SK-N-SH treated with all-trans-retinoic acid at 6 μM for 48 hours (cell line): Measurements from ENCODE around the gene PDGFC.

Experiments
- ATAC-seq: fragments of 200-7000 bp; cut with Tn5 transposase; 3 replicates; pipeline ENCODE4 v1.9.1; 2020; ENCODE audit warnings: mild to moderate bottlenecking, moderate library complexity
- ARNTL ChIP-seq: fragments of 450-650 bp; formaldehyde crosslinking; IDR thresholded peaks from 2 replicates; pipeline ENCODE4 v1.5.0; 2020; ENCODE audit warnings: low read depth, mild to moderate bottlenecking, moderate library complexity, borderline replicate concordance
- BACH2 ChIP-seq: fragments of 250-450 bp; sonication (Bioruptor Pico); IDR thresholded peaks from 2 replicates; pipeline ENCODE4 v1.9.0; 2021; ENCODE audit warnings: mild to moderate bottlenecking, borderline replicate concordance
- CSDC2 ChIP-seq: fragments of 250-450 bp; sonication (Bioruptor Pico); IDR thresholded peaks from 2 replicates; pipeline ENCODE4 v1.5.0; 2020; ENCODE audit warnings: mild to moderate bottlenecking, moderate library complexity
- ESRRG ChIP-seq: fragments of 250-450 bp; sonication (Bioruptor Pico); IDR thresholded peaks from 2 replicates; pipeline ENCODE4 v1.6.1; 2021; ENCODE audit warnings: mild to moderate bottlenecking
- GLIS3 ChIP-seq: fragments of 250-450 bp; sonication (Bioruptor Pico); IDR thresholded peaks from 2 replicates; pipeline ENCODE4 v1.5.0; 2020; ENCODE audit warnings: mild to moderate bottlenecking, moderate library complexity
- ISL1 ChIP-seq: fragments of 250-450 bp; sonication (Bioruptor Pico); IDR thresholded peaks from 2 replicates; pipeline ENCODE4 v2.1.2; 2022; ENCODE audit warnings: mild to moderate bottlenecking, moderate library complexity
- OSR1 ChIP-seq: fragments of 250-450 bp; sonication (Bioruptor Pico); IDR thresholded peaks from 2 replicates; pipeline ENCODE4 v1.8.0; 2022; ENCODE audit warnings: moderate library complexity, mild to moderate bottlenecking, inconsistent platforms
- RARB ChIP-seq: fragments of 250-450 bp; sonication (Bioruptor Pico); IDR thresholded peaks from 2 replicates; pipeline ENCODE4 v1.8.0; 2021; ENCODE audit warnings: mild to moderate bottlenecking, moderate library complexity
- SNAI2 ChIP-seq: fragments of 250-450 bp; sonication (Bioruptor Pico); IDR thresholded peaks from 2 replicates; pipeline ENCODE4 v1.5.0; 2020; ENCODE audit warnings: mild to moderate bottlenecking, moderate library complexity
- TCF4 ChIP-seq: fragments of 250-450 bp; sonication (Bioruptor Pico); IDR thresholded peaks from 2 replicates; pipeline ENCODE4 v1.8.0; 2021; ENCODE audit warnings: mild to moderate bottlenecking, moderate library complexity, borderline replicate concordance
- TOX ChIP-seq: fragments of 250-450 bp; sonication (Bioruptor Pico); IDR thresholded peaks from 2 replicates; pipeline ENCODE4 v1.8.0; 2021; ENCODE audit warnings: mild to moderate bottlenecking, moderate library complexity, borderline replicate concordance
- ZC3H10 ChIP-seq: fragments of 250-450 bp; sonication (Bioruptor Pico); IDR thresholded peaks from 2 replicates; pipeline ENCODE4 v1.5.1; 2021; ENCODE audit warnings: mild to moderate bottlenecking, moderate library complexity
- ZFP3 ChIP-seq: fragments of 250-450 bp; sonication (Bioruptor Pico); IDR thresholded peaks from 2 replicates; pipeline ENCODE4 v1.5.0; 2020; ENCODE audit warnings: mild to moderate bottlenecking, moderate library complexity
- ZFP30 ChIP-seq: fragments of 450-650 bp; formaldehyde crosslinking; IDR thresholded peaks from 2 replicates; pipeline ENCODE4 v1.5.0; 2022; ENCODE audit warnings: mild to moderate bottlenecking, moderate library complexity
- ZNF565 ChIP-seq: fragments of 450-650 bp; formaldehyde crosslinking; conservative IDR thresholded peaks from 2 replicates; pipeline ENCODE4 v1.5.0; 2020; ENCODE audit warnings: low read depth, mild to moderate bottlenecking, moderate library complexity
- ZNF70 ChIP-seq: fragments of 450-650 bp; formaldehyde crosslinking; IDR thresholded peaks from 2 replicates; pipeline ENCODE4 v1.5.0; 2020; ENCODE audit warnings: mild to moderate bottlenecking, moderate library complexity
- ZNF8 ChIP-seq: fragments of 450-650 bp; formaldehyde crosslinking; IDR thresholded peaks from 2 replicates; pipeline ENCODE4 v1.5.0; 2020; ENCODE audit warnings: mild to moderate bottlenecking, moderate library complexity
- TF ChIP-seq, protein P1 (sequence below): fragments of 250-450 bp; sonication (Bioruptor Pico); IDR thresholded peaks from 2 replicates; pipeline ENCODE4 v1.8.0; 2021; ENCODE audit warnings: low read depth, mild to moderate bottlenecking, moderate library complexity, borderline replicate concordance
- TF ChIP-seq, protein P2 (sequence below): fragments of 250-450 bp; sonication (Bioruptor Pico); IDR thresholded peaks from 2 replicates; pipeline ENCODE4 v1.5.1; 2020; ENCODE audit warnings: low read depth, mild to moderate bottlenecking, moderate library complexity
- TF ChIP-seq, protein P3 (sequence below): fragments of 250-450 bp; sonication (Bioruptor Pico); IDR thresholded peaks from 2 replicates; pipeline ENCODE4 v1.5.0; 2020; ENCODE audit warnings: mild to moderate bottlenecking, moderate library complexity
- TF ChIP-seq, protein P4 (sequence below): fragments of 250-450 bp; sonication (Bioruptor Pico); IDR thresholded peaks from 2 replicates; pipeline ENCODE4 v1.8.0; 2020; ENCODE audit warnings: mild to moderate bottlenecking, moderate library complexity, borderline replicate concordance

PDGFC gene

DNA sequence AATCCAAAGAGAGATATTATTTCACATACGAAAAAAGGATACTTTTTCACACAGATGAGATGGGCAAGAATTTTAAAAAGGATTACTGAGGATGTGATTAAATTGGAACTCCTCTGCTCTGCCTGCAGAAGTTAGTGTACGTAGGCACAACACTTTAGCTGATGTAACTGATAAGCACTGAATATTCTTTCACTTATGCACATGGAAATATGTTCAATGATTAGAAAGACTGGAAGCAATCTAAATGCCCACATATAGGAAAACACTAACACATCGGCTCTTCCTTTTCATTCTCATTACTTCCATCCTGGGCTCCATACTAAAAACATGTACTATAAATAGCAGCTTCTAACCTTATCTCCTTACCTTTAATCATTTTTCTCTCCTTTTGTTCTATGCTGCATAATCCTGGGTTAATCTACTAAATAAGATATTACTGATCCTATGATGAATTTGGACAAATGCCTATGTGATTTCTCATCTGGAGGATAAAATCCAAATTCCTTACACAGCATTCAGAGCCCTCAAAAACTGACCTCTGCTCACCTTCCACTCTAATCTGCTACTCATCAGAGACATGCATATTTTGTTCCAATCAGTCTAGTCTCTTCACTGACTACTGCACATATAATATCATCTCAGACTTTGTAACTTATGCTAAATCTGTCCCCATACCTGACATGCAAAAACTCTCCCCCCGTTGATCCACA lies 197.8 kb downstream of the PDGFC start:
- ATAC-seq: peak; percentile 43
- TF ChIP-seq ESRRG (CRISPR knock-in tag): no peak
- TF ChIP-seq CSDC2 (CRISPR knock-in tag): no peak
- no peak for TF ChIP-seq ZNF8
- no peak for TF ChIP-seq SNAI2 (CRISPR knock-in tag)
- TF ChIP-seq ZC3H10 (CRISPR knock-in tag): no peak
- no peak for TF ChIP-seq ISL1 (CRISPR knock-in tag)
- TF ChIP-seq, protein P1, sequence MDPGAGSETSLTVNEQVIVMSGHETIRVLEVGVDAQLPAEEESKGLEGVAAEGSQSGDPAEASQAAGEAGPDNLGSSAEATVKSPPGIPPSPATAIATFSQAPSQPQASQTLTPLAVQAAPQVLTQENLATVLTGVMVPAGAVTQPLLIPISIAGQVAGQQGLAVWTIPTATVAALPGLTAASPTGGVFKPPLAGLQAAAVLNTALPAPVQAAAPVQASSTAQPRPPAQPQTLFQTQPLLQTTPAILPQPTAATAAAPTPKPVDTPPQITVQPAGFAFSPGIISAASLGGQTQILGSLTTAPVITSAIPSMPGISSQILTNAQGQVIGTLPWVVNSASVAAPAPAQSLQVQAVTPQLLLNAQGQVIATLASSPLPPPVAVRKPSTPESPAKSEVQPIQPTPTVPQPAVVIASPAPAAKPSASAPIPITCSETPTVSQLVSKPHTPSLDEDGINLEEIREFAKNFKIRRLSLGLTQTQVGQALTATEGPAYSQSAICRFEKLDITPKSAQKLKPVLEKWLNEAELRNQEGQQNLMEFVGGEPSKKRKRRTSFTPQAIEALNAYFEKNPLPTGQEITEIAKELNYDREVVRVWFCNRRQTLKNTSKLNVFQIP (CRISPR knock-in tag): no peak
- TF ChIP-seq BACH2 (CRISPR knock-in tag): no peak
- TF ChIP-seq ZNF70: no peak
- TF ChIP-seq ZFP3 (CRISPR knock-in tag): no peak
- TF ChIP-seq TOX (CRISPR knock-in tag): no peak
- TF ChIP-seq ARNTL (CRISPR knock-in tag): no peak
- no peak for TF ChIP-seq OSR1 (CRISPR knock-in tag)
- TF ChIP-seq, protein P2, sequence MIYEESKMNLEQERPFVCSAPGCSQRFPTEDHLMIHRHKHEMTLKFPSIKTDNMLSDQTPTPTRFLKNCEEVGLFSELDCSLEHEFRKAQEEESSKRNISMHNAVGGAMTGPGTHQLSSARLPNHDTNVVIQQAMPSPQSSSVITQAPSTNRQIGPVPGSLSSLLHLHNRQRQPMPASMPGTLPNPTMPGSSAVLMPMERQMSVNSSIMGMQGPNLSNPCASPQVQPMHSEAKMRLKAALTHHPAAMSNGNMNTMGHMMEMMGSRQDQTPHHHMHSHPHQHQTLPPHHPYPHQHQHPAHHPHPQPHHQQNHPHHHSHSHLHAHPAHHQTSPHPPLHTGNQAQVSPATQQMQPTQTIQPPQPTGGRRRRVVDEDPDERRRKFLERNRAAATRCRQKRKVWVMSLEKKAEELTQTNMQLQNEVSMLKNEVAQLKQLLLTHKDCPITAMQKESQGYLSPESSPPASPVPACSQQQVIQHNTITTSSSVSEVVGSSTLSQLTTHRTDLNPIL: no peak
- TF ChIP-seq, protein P3, sequence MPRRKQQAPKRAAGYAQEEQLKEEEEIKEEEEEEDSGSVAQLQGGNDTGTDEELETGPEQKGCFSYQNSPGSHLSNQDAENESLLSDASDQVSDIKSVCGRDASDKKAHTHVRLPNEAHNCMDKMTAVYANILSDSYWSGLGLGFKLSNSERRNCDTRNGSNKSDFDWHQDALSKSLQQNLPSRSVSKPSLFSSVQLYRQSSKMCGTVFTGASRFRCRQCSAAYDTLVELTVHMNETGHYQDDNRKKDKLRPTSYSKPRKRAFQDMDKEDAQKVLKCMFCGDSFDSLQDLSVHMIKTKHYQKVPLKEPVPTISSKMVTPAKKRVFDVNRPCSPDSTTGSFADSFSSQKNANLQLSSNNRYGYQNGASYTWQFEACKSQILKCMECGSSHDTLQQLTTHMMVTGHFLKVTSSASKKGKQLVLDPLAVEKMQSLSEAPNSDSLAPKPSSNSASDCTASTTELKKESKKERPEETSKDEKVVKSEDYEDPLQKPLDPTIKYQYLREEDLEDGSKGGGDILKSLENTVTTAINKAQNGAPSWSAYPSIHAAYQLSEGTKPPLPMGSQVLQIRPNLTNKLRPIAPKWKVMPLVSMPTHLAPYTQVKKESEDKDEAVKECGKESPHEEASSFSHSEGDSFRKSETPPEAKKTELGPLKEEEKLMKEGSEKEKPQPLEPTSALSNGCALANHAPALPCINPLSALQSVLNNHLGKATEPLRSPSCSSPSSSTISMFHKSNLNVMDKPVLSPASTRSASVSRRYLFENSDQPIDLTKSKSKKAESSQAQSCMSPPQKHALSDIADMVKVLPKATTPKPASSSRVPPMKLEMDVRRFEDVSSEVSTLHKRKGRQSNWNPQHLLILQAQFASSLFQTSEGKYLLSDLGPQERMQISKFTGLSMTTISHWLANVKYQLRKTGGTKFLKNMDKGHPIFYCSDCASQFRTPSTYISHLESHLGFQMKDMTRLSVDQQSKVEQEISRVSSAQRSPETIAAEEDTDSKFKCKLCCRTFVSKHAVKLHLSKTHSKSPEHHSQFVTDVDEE (CRISPR knock-in tag): no peak
- no peak for TF ChIP-seq ZNF565
- no peak for TF ChIP-seq TCF4 (CRISPR knock-in tag)
- TF ChIP-seq, protein P4, sequence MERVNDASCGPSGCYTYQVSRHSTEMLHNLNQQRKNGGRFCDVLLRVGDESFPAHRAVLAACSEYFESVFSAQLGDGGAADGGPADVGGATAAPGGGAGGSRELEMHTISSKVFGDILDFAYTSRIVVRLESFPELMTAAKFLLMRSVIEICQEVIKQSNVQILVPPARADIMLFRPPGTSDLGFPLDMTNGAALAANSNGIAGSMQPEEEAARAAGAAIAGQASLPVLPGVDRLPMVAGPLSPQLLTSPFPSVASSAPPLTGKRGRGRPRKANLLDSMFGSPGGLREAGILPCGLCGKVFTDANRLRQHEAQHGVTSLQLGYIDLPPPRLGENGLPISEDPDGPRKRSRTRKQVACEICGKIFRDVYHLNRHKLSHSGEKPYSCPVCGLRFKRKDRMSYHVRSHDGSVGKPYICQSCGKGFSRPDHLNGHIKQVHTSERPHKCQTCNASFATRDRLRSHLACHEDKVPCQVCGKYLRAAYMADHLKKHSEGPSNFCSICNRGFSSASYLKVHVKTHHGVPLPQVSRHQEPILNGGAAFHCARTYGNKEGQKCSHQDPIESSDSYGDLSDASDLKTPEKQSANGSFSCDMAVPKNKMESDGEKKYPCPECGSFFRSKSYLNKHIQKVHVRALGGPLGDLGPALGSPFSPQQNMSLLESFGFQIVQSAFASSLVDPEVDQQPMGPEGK: no peak
- TF ChIP-seq RARB: no peak
- TF ChIP-seq ZFP30 (CRISPR knock-in tag): no peak

DNA sequence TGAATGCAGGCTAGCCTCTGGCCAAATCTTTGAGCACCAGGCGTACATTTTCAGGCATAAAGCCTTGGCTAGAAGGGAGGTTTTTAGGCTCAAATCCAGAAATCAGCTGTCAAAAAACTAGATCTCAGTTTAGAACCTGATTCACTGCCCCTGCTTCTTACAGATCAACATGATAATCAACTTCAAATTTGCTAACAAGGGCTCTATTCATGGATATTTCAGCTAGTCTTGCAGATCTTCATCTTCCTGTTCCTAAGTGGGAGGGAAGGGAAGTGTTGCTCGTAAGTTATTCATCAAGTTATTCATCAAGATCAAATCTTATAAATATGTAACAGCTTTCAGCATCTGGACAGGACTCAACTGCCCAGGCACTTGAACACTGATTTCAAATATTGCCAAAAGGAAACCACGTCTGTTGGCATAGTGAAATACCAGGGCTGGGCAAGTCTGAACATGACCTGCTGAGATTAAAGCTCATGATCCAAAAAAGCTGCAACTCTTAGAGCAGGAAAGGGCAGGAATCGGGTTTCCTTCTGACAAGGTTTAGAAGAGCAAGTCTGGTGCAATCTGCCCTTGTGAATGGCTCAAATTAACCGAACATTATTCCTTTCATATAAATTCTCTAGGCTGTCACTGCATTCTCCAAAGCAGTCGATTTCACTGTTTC lies 200.3 kb downstream of the PDGFC start:
- TF ChIP-seq ISL1 (CRISPR knock-in tag) (no peak), ZFP3 (CRISPR knock-in tag) (no peak), BACH2 (CRISPR knock-in tag) (no peak), ZC3H10 (CRISPR knock-in tag) (no peak), SNAI2 (CRISPR knock-in tag) (no peak), GLIS3 (no peak)
- TF ChIP-seq, protein P1 (CRISPR knock-in tag): peak; percentile 4; the same call in 1 of the 2 replicates
- peak; percentile 84 for ATAC-seq
